Ovary (tissue), 9 donors: ENCODE data around the gene WASHC2A. TPM values are rescaled to one million over a fixed set of nuclear protein-coding genes. Genes with fewer than 3 reads are reported as not detected.
"Not testable (repeated sequence)": the region's sequence is repeated elsewhere in the genome, so short reads cannot be mapped to it uniquely, and the experiment has no call there.

ENCODE experiments used
- DNase-seq, 5 donors: peaks; one replicate each; pipeline ENCODE4 v3.0.0-alpha.2; 2019 to 2020
- H3K27ac ChIP-seq, 2 donors: fragments of 200-600 bp; one replicate each; pipeline versions ENCODE4 v1.5.1 to v1.8.0; 2019 to 2022
- H3K27me3 ChIP-seq: fragments of 200-600 bp; one replicate; pipeline ENCODE4 v1.8.0; 2022
- H3K36me3 ChIP-seq: fragments of 200-600 bp; sonication (generic); one replicate; pipeline ENCODE4 v1.5.1; 2019
- H3K4me1 ChIP-seq: one replicate; pipeline ENCODE4 v1.8.1; 2013; ENCODE audit warnings: mild to moderate bottlenecking, moderate library complexity; ENCODE audit not compliant: insufficient read depth
- H3K4me3 ChIP-seq: fragments of 200-600 bp; sonication (generic); one replicate; pipeline ENCODE4 v1.5.1; 2017
- H3K9me3 ChIP-seq, 2 donors: fragments of 200-600 bp in 1 of 2; sonication (generic) in 1 of 2; one replicate each; pipeline versions ENCODE4 v1.5.1 to v1.8.1; 2013 to 2019; ENCODE audit warnings: mild to moderate bottlenecking in 1 of 2, moderate library complexity in 1 of 2
- EP300 ChIP-seq: sonication (generic); formaldehyde crosslinking; IDR thresholded peaks from one replicate; pipeline ENCODE4 v1.6.1; 2017; ENCODE audit warnings: antibody characterized with exemption
- POLR2A ChIP-seq: fragments of 450-650 bp; IDR thresholded peaks from one replicate; pipeline ENCODE4 v1.6.1; 2017; ENCODE audit warnings: antibody characterized with exemption, mild to moderate bottlenecking, moderate library complexity
- WGBS, 3 donors: extraction: QIAGEN DNeasy Blood & Tissue Kit in 1 of 3; methylation state at CpG; one replicate each; pipeline versions ENCODE4 v1.1.5 to v1.1.7; 2013 to 2017; 5-methylcytosine and 5-hydroxymethylcytosine counted together
- intact Hi-C, 4 donors: fragments of 100-400 bp; cut with DNase I; formaldehyde crosslinking; loops; one replicate each; pipeline versions ENCODE4 v1.11.0 to v1.15.1; 2022 to 2023
- polyA plus RNA-seq, 2 donors: library from polyadenylated mRNA; stranded (reverse); fragments of 200-250 nt in 1 of 2; fragments of 350-450 nt in 1 of 2; fragmentation: Illumina TruSeq in 1 of 2; extraction: RNeasy Lipid Tissue Mini Kit (QIAGEN cat#74804) in 1 of 2; gene quantifications; one replicate each; pipeline ENCODE4 v1.2.3, GENCODE V29; 2013 to 2014
- total RNA-seq, 7 donors: library from RNA; depleted of rRNA in 2 of 7; stranded (reverse); fragments of >200 nt in 2 of 7; fragmentation: NEBNext Ultra II Directional in 3 of 7; extraction: Animal tissue kit (Norgen Biotek cat#: 25700) in 3 of 7; gene quantifications; one replicate each; pipeline versions ENCODE4 v1.1.0 to v1.2.4, GENCODE V29; 2016 to 2023
- TF ChIP-seq, protein P1 (sequence below), 3 donors: fragments of 450-650 bp in 2 of 3; fragments of 200-600 bp in 1 of 3; IDR thresholded peaks; one replicate each; pipeline versions ENCODE4 v1.5.1 to v1.8.0; 2016 to 2022; ENCODE audit warnings: antibody characterized with exemption in 3 of 3, mild to moderate bottlenecking in 1 of 3
- donor health status: DM: no; HTN: no; CAD: no; lungs with moderate emphysema.
- donor health status: DM: no; HTN: no; CAD: no.
- donor health status: Bipolar disorder and iron deficiency.
- donor health status: DM: yes; HTN: yes; CAD: no.
- donor health status: DM: no; HTN: no; CAD: no.
- donor health status: DM: yes; HTN: yes; CAD: no.

The WASHC2A gene
- total and polyA plus RNA-seq, 9 donors: 23.2 to 56.1 (median 37.0) TPM

- H3K4me1 ChIP-seq, H3K4me3 ChIP-seq, H3K27ac ChIP-seq, DNase-seq, H3K27me3 ChIP-seq, H3K36me3 ChIP-seq, H3K9me3 ChIP-seq, intact Hi-C loops: not testable (repeated sequence)
- WGBS, 3 donors: 66 to 91% (median 90%) methylated on average over 2 of the region's 2 CpGs
Observed at GRCh38 chr10:50126765-50127164, 59.0 kb downstream of the WASHC2A start.

DNA sequence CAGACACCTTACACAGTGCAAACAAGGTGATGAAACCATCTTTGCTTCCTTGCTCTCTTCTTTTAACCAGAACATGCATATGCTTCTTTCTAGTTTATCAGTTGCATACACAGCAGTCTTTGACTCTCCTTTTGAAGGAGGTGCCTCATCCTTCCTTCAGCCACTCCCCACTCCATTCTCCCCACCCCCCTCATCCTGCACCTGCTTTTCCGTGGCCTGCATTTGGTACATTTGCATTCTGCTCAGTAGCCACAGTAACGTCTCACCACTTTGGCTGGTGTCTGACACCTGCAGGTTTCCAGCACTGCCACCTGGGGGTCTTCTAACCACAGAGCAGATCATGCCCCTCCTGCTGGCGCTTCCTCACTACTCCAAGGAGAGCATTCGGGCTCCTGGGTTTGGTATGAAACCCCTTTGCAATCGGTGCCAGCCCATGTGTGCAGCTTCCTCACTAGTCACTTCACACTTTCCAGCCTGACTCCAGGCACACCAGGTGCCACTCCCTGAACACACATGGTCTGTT is 60.1 kb downstream of the WASHC2A start:
- intact Hi-C loops, H3K4me1 ChIP-seq, H3K27me3 ChIP-seq, DNase-seq, H3K36me3 ChIP-seq, H3K4me3 ChIP-seq, H3K27ac ChIP-seq, H3K9me3 ChIP-seq: not testable (repeated sequence)
- WGBS, 3 donors: 33 to 100% (median 35%) methylated on average over 1 to 2 of the region's 5 CpGs

DNA sequence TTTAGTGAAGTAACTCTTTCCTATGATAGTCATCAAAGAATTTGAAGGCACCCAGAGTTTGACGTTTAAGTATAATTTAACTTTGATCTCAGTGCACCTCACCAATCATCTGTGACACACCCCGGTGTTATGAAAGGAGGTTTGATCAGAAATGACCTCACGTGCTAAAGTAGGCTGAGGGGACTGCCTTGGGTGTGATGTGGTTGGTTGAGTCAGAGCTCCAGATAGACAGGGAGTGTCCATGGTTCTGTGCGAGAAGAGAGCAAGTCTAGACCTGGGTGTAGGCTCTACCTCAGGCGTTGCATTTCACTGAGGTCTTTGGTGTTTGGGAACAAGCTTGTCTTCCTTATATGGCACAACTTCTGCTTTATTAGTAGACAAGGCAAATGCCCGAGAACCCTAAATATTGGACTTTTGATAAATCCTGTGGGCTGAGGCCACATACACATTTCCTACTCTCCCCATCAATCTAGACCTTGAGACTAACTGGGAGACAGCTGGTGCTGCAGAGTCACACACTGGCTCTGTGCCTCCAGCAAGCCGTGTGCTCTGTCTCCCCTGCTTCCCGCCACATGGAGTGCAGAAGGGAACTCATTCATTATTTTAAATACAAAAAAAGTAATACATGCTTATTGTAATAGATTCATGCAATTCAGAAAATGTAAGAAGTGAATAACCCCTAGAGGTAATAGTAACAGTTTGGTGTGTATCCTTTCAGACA is 63.7 kb downstream of the WASHC2A start:
- H3K4me1 ChIP-seq, H3K9me3 ChIP-seq, intact Hi-C loops, H3K4me3 ChIP-seq, H3K27me3 ChIP-seq, DNase-seq, H3K27ac ChIP-seq, H3K36me3 ChIP-seq: not testable (repeated sequence)
- WGBS, 3 donors: 81 to 93% (median 88%) methylated on average over 7 to 8 of the region's 8 CpGs

DNA sequence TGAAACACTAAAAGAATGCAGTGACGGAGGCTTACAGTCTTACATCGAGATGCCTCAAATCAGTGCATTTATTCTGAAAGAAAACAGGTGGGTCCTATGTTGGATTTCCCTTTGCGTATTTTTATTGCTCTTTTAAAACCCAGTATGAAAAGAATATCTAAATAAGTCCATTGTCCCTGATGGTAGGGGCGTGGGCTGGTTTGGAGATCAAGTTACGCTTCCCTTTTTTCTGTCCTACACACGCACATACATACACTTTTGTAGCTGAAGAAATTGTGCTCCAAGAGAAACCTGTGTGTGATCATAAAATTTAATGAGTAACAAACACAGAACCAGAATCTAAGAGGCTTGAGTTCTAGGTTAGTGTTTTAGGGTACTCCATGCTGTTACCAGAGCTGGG is 64.6 kb downstream of the WASHC2A start:
- H3K9me3 ChIP-seq, H3K36me3 ChIP-seq, intact Hi-C loops, DNase-seq, H3K27me3 ChIP-seq, H3K4me3 ChIP-seq, H3K27ac ChIP-seq, H3K4me1 ChIP-seq: not testable (repeated sequence)
- 94 to 95% (median 95%) methylated on average over 6 of the region's 6 CpGs for WGBS, 3 donors

GRCh38 chr10:50132841-50133240 is 65.1 kb downstream of the WASHC2A start:
- 91 to 95% (median 92%) methylated on average over 3 of the region's 3 CpGs for WGBS, 3 donors
- H3K27me3 ChIP-seq, H3K27ac ChIP-seq, H3K4me3 ChIP-seq, H3K4me1 ChIP-seq, DNase-seq, H3K36me3 ChIP-seq, intact Hi-C loops, H3K9me3 ChIP-seq: not testable (repeated sequence)

GRCh38 chr10:50143512-50144174 is 75.9 kb downstream of the WASHC2A start:
- H3K27me3 ChIP-seq, DNase-seq, H3K4me3 ChIP-seq, H3K4me1 ChIP-seq, H3K36me3 ChIP-seq, H3K27ac ChIP-seq, intact Hi-C loops, H3K9me3 ChIP-seq: not testable (repeated sequence)
- 78 to 83% (median 82%) methylated on average over 7 to 10 of the region's 10 CpGs for WGBS, 3 donors

- H3K27ac ChIP-seq, H3K9me3 ChIP-seq, H3K4me3 ChIP-seq, intact Hi-C loops, DNase-seq, H3K36me3 ChIP-seq, H3K27me3 ChIP-seq, H3K4me1 ChIP-seq: not testable (repeated sequence)
- WGBS, 3 donors: 0% methylated on average over 1 of the region's 1 CpG
Observed at GRCh38 chr10:50145575-50145974, 77.8 kb downstream of the WASHC2A start.

GRCh38 chr10:50152792-50153272 is 85.1 kb downstream of the WASHC2A start:
- no peaks in the 10 kb centered on the region for H3K36me3 ChIP-seq
- DNase-seq: no peak
- no peaks in the 10 kb centered on the region for H3K27me3 ChIP-seq
- no peaks in the 10 kb centered on the region for H3K9me3 ChIP-seq
- 1 to 2% (median 2%) methylated on average over 34 of the region's 34 CpGs for whole genome bisulfite sequencing, 3 donors
- intact Hi-C loops: loop anchor here in 1 of 4 donors (10.0 kb wide), 1 partner anchor 128 kb away; no protein-coding TSS in a partner anchor
- TF ChIP-seq, protein P1, sequence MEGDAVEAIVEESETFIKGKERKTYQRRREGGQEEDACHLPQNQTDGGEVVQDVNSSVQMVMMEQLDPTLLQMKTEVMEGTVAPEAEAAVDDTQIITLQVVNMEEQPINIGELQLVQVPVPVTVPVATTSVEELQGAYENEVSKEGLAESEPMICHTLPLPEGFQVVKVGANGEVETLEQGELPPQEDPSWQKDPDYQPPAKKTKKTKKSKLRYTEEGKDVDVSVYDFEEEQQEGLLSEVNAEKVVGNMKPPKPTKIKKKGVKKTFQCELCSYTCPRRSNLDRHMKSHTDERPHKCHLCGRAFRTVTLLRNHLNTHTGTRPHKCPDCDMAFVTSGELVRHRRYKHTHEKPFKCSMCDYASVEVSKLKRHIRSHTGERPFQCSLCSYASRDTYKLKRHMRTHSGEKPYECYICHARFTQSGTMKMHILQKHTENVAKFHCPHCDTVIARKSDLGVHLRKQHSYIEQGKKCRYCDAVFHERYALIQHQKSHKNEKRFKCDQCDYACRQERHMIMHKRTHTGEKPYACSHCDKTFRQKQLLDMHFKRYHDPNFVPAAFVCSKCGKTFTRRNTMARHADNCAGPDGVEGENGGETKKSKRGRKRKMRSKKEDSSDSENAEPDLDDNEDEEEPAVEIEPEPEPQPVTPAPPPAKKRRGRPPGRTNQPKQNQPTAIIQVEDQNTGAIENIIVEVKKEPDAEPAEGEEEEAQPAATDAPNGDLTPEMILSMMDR (IDR thresholded peaks at IDR 0.05): no peak
- no peak for TF ChIP-seq EP300
- no peak for TF ChIP-seq POLR2A
- peaks cover 2% of the 10 kb centered on the region for H3K4me1 ChIP-seq
- no peak overlapping the region for H3K4me3 ChIP-seq
- no peak overlapping the region for H3K27ac ChIP-seq

DNA sequence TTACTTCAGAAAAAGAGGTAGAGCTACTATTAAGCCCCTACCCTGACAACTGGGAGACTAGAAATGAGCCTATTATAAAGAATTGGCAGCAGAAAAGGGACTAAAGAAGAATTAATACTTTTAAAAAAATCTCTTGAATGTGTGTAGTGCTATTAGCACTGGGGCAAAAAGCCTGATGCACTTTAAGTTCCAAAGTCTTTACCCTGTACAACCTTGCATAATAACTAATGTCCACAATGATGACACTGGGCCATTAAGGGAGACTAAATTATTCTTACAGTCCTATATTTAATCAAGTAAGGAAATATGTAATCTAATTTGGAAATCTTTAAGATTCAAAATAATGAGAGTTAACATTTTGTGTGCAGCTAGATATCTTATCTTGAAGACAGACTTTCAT is 90.1 kb downstream of the WASHC2A start:
- DNase-seq, H3K27me3 ChIP-seq, H3K27ac ChIP-seq, H3K4me1 ChIP-seq, H3K36me3 ChIP-seq, H3K9me3 ChIP-seq, H3K4me3 ChIP-seq: not testable (repeated sequence)
- intact Hi-C loops: loop anchor here in 1 of 4 donors (10.0 kb wide), 1 partner anchor 133 kb away; no protein-coding TSS in a partner anchor

DNA sequence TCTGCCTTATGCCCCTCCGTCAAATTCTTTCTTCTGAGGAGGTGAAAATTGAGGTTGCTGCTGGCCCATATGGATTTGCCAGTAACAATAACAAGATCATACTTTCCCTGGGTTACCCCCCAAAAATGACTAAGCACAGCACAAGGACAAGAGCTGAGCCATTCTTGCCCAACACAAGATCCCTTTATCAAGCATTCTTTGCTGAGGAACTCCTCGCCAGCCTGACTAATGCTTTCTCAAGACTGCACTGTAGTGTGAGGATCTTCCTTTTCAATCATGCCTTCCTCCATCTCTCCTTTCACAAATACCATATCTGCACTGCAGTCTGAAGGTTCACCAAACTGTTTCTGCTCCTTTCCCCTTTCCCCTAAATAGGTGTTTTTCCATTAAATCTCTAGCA is 92.1 kb downstream of the WASHC2A start:
- H3K36me3 ChIP-seq, H3K27ac ChIP-seq, H3K9me3 ChIP-seq, H3K4me1 ChIP-seq, DNase-seq, H3K27me3 ChIP-seq, H3K4me3 ChIP-seq: not testable (repeated sequence)
- intact Hi-C loops: loop anchor here in 1 of 4 donors (10.0 kb wide), 1 partner anchor 135 kb away; no protein-coding TSS in a partner anchor
- 73 to 91% (median 84%) methylated on average over 2 of the region's 2 CpGs for WGBS, 3 donors
